Measurements from ENCODE around the gene ZCCHC17. TPM values are rescaled to one million over a fixed set of nuclear protein-coding genes. Genes with fewer than 3 reads are reported as not detected.

The ZCCHC17 gene
- total and polyA plus RNA-seq, 11 donors: 10.1 to 29.5 (median 12.1) TPM

DNA sequence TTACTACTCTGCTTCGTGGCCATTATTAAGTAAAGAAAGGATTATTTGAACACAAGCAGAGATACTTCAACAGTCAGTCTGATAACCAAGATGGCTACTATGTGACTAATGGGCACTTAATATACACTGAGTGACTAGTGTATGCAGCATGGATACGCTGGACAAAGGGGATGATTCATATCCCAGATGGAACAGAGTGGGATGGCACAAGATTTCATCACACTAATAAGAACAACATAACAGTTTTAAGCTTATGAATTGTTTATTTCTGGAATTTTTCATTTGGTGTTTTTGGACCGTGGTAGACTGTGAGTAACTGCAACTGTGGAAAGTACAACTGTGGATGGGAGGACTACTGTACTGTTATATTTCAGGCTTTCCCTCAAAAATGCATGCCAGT is 9.4 kb downstream of the ZCCHC17 start:
- H3K9me3 ChIP-seq: no peaks in the 10 kb centered on the region
- H3K27me3 ChIP-seq: no peaks in the 10 kb centered on the region
- WGBS, 4 donors: 77 to 95% (median 92%) methylated on average over 3 of the region's 3 CpGs
- DNase-seq: no peak
- intact Hi-C loops (cut with DNase I): no loop called here
- H3K36me3 ChIP-seq: peaks cover 0 to 33% (median 14%) of the 10 kb centered on the region in 9 donors
- no peak overlapping the region for H3K4me3 ChIP-seq
- no peak for TF ChIP-seq POLR2A (IDR thresholded peaks at IDR 0.05)
- TF ChIP-seq, protein P1, sequence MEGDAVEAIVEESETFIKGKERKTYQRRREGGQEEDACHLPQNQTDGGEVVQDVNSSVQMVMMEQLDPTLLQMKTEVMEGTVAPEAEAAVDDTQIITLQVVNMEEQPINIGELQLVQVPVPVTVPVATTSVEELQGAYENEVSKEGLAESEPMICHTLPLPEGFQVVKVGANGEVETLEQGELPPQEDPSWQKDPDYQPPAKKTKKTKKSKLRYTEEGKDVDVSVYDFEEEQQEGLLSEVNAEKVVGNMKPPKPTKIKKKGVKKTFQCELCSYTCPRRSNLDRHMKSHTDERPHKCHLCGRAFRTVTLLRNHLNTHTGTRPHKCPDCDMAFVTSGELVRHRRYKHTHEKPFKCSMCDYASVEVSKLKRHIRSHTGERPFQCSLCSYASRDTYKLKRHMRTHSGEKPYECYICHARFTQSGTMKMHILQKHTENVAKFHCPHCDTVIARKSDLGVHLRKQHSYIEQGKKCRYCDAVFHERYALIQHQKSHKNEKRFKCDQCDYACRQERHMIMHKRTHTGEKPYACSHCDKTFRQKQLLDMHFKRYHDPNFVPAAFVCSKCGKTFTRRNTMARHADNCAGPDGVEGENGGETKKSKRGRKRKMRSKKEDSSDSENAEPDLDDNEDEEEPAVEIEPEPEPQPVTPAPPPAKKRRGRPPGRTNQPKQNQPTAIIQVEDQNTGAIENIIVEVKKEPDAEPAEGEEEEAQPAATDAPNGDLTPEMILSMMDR (IDR thresholded peaks at IDR 0.05): no peak
- H3K27ac ChIP-seq: no peak overlapping the region
- ATAC-seq: no peak
- H3K4me1 ChIP-seq: no peaks in the 10 kb centered on the region

DNA sequence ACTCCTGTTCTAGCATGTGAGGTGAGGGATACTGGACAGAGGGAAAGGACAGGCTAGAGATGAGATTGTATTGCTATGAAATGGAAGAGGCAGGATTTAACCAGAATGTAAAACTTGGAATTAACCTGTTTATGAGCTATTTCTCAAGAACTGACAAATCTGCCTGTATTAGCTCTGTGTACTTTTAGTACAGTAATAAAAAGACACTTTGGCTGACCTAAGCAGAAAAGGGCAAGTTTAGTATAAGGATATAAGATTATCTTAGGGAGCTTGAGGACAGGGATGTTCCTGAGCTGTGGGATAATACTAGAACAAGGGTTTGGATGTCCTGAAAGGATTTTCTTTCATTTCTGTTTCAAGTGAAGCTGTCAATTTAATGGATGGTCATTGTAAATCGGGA is 11.2 kb downstream of the ZCCHC17 start:
- 42 to 85% (median 48%) methylated on average over 1 of the region's 1 CpG for WGBS, 4 donors
- intact Hi-C loops (cut with DNase I): no loop called here

DNA sequence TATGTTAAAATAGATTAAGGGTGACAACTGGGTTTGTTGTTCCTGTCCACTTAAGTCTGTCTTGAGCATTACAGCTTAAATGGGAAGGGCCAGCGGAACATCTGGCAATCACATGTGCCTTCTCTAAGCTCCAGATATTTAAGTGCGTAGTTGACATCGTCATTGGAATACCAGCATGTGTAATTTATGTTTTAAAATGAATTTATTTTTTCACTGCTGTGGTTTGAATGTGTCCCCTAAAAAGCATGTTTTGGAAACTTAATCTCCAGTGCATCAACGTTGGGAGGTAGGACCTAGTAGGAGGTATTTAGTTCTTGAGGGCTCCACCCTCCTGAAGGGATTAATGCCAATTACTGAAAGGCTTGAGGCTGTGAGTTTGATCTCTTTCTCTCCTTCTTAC is 13.4 kb downstream of the ZCCHC17 start:
- WGBS, 4 donors: 91 to 94% (median 93%) methylated on average over 4 of the region's 4 CpGs

More for the DNA sequence above, 11.2 kb downstream of the ZCCHC17 start:
- no peaks in the 10 kb centered on the region for H3K27me3 ChIP-seq
- DNase-seq (no peak), ATAC-seq (no peak)
- no peak overlapping the region for H3K27ac ChIP-seq
- H3K4me1 ChIP-seq: no peaks in the 10 kb centered on the region
- no peak overlapping the region for H3K4me3 ChIP-seq
- no peak for TF ChIP-seq POLR2A (IDR thresholded peaks at IDR 0.05)
- TF ChIP-seq, protein P1 (IDR thresholded peaks at IDR 0.05): no peak
- peaks cover 0 to 50% (median 31%) of the 10 kb centered on the region in 9 donors for H3K36me3 ChIP-seq
- H3K9me3 ChIP-seq: no peaks in the 10 kb centered on the region

GRCh38 chr1:31315902-31316301 is 19.1 kb downstream of the ZCCHC17 start:
- Histone ChIP-seq H3K27ac (no peak overlapping the region), H3K4me3 (no peak overlapping the region), H3K9me3 (no peaks in the 10 kb centered on the region), H3K27me3 (no peaks in the 10 kb centered on the region), H3K4me1 (no peaks in the 10 kb centered on the region), H3K36me3 (peaks cover 0 to 100% (median 95%) of the 10 kb centered on the region in 9 donors)
- TF ChIP-seq, protein P1 (IDR thresholded peaks at IDR 0.05): no peak
- TF ChIP-seq POLR2A (IDR thresholded peaks at IDR 0.05): no peak
- ATAC-seq: no peak
- intact Hi-C loops (cut with DNase I): no loop called here
- DNase-seq: no peak
- WGBS, 4 donors: 93 to 97% (median 96%) methylated on average over 3 of the region's 3 CpGs

More for the DNA sequence above, 13.4 kb downstream of the ZCCHC17 start:
- Histone ChIP-seq H3K36me3 (peaks cover 0 to 66% (median 53%) of the 10 kb centered on the region in 9 donors), H3K9me3 (no peaks in the 10 kb centered on the region), H3K27ac (no peak overlapping the region), H3K4me3 (no peak overlapping the region), H3K4me1 (no peaks in the 10 kb centered on the region), H3K27me3 (no peaks in the 10 kb centered on the region)
- no peak for TF ChIP-seq POLR2A (IDR thresholded peaks at IDR 0.05)
- TF ChIP-seq, protein P1 (IDR thresholded peaks at IDR 0.05): no peak
- ATAC-seq (no peak), DNase-seq (no peak)
- intact Hi-C loops (cut with DNase I): no loop called here
